GM12875 (cell line): ENCODE results near the gene CD80.

Source experiments
- H3K4me3 ChIP-seq: one replicate; pipeline ENCODE4 v1.5.1; 2011; ENCODE audit warnings: low read depth, low read length, control low read depth
- CTCF ChIP-seq: IDR thresholded peaks from 2 replicates; pipeline ENCODE4 v1.5.1; 2011; ENCODE audit warnings: low read depth, mild to moderate bottlenecking, control low read depth, inconsistent platforms, low read length, moderate library complexity, borderline replicate concordance; ENCODE audit not compliant: insufficient read depth

The CD80 gene

GRCh38 chr3:119531151-119531550, 28.3 kb downstream of the CD80 start:
- no peak overlapping the region for H3K4me3 ChIP-seq
- TF ChIP-seq CTCF, result no peak

GRCh38 chr3:119530456-119530855, 29.0 kb downstream of the CD80 start:
- TF ChIP-seq CTCF, result no peak
- H3K4me3 ChIP-seq, result no peak overlapping the region

- H3K4me3 ChIP-seq, result no peak overlapping the region
- no peak for TF ChIP-seq CTCF
Observed at GRCh38 chr3:119529883-119530282, 29.5 kb downstream of the CD80 start.

- H3K4me3 ChIP-seq, result no peak overlapping the region
- TF ChIP-seq CTCF, result no peak
Observed at GRCh38 chr3:119527714-119528113, 31.7 kb downstream of the CD80 start.

GRCh38 chr3:119524931-119525662, 34.3 kb downstream of the CD80 start:
- no peak overlapping the region for H3K4me3 ChIP-seq
- TF ChIP-seq CTCF, result no peak

- TF ChIP-seq CTCF, result no peak
- H3K4me3 ChIP-seq, result no peak overlapping the region
Observed at GRCh38 chr3:119518026-119518425, 41.4 kb downstream of the CD80 start.

GRCh38 chr3:119517112-119517511, 42.3 kb downstream of the CD80 start:
- no peak for TF ChIP-seq CTCF
- H3K4me3 ChIP-seq, result no peak overlapping the region
